Natural killer cell (primary cell): ENCODE measurements around the gene HORMAD1. TPM values are rescaled to one million over a fixed set of nuclear protein-coding genes. Genes with fewer than 3 reads are reported as not detected.
A peak's percentile ranks its signal among the peaks of the same experiment; 100 is the strongest.
"Not testable (repeated sequence)": the region's sequence is repeated elsewhere in the genome, so short reads cannot be mapped to it uniquely, and the experiment has no call there.

Experiments
- ATAC-seq, 3 donors: fragments of 150-1000 bp in 2 of 3; fragments of 200-7000 bp in 1 of 3; cut with Tn5 transposase; 1 replicate in 1 of 3; 2 replicates in 2 of 3; pipeline ENCODE4 v1.10.0; 2021; ENCODE audit warnings: mild to moderate bottlenecking in 2 of 3, moderate library complexity in 2 of 3
- DNase-seq, 2 donors: peaks; one replicate each; pipeline versions ENCODE4 v3.0.0 to v3.0.0-alpha.2; 2013 to 2021; ENCODE audit warnings: mixed read lengths in 1 of 2
- H3K27ac ChIP-seq: one replicate; pipeline ENCODE4 v1.5.1; 2013; ENCODE audit warnings: mild to moderate bottlenecking, low read length
- H3K27me3 ChIP-seq: one replicate; pipeline ENCODE4 v1.6.1; 2013; ENCODE audit warnings: low read length; ENCODE audit not compliant: control insufficient read depth, insufficient read depth
- H3K36me3 ChIP-seq: one replicate; pipeline ENCODE4 v1.6.1; 2013; ENCODE audit warnings: low read length; ENCODE audit not compliant: control insufficient read depth, insufficient read depth
- H3K4me1 ChIP-seq: one replicate; pipeline ENCODE4 v1.6.1; 2013; ENCODE audit warnings: low read length; ENCODE audit not compliant: control insufficient read depth, insufficient read depth
- H3K4me3 ChIP-seq: one replicate; pipeline ENCODE4 v1.5.1; 2013; ENCODE audit warnings: low read length
- H3K9me3 ChIP-seq: one replicate; pipeline ENCODE4 v1.6.1; 2013; ENCODE audit warnings: low read length; ENCODE audit not compliant: control insufficient read depth, insufficient read depth
- H3K27ac Mint-ChIP-seq, 2 donors: one replicate each; pipeline ENCODE4 v1.8.0; 2022; ENCODE audit warnings: mild to moderate bottlenecking in 2 of 2, mixed read lengths in 2 of 2, moderate library complexity in 1 of 2
- H3K27me3 Mint-ChIP-seq, 2 donors: one replicate each; pipeline ENCODE4 v1.8.0; 2022; ENCODE audit warnings: low read depth in 2 of 2, mixed read lengths in 2 of 2
- H3K36me3 Mint-ChIP-seq: one replicate; pipeline ENCODE4 v1.8.0; 2022; ENCODE audit warnings: mixed read lengths
- H3K4me1 Mint-ChIP-seq, 2 donors: one replicate each; pipeline ENCODE4 v1.8.0; 2022; ENCODE audit warnings: mixed read lengths in 2 of 2
- H3K4me3 Mint-ChIP-seq: one replicate; pipeline ENCODE4 v1.8.0; 2022; ENCODE audit warnings: mild to moderate bottlenecking, moderate library complexity, mixed read lengths
- H3K9me3 Mint-ChIP-seq, 2 donors: one replicate each; pipeline ENCODE4 v1.8.0; 2022; ENCODE audit warnings: mixed read lengths in 2 of 2
- WGBS: methylation state at CpG from one replicate; pipeline ENCODE4 v1.1.7; 2013; ENCODE audit warnings: missing lambda C conversion rate; ENCODE audit not compliant: insufficient coverage; 5-methylcytosine and 5-hydroxymethylcytosine counted together
- intact Hi-C: fragments of 100-400 bp; cut with micrococcal nuclease; formaldehyde crosslinking; loops from one replicate; pipeline ENCODE4 v1.14.2; 2022
- total RNA-seq, 4 donors: library from RNA; stranded (reverse); fragments of 120-200 nt in 1 of 4; gene quantifications; one replicate each; pipeline versions ENCODE4 v1.2.3 to v1.2.4, GENCODE V29; 2013 to 2022
- TF ChIP-seq, protein P1 (sequence below): fragments of 200-600 bp; IDR thresholded peaks from one replicate; pipeline ENCODE4 v1.8.0; 2022; ENCODE audit warnings: antibody characterized with exemption

HORMAD1 gene
- total RNA-seq, 3 donors from 2014 or later (not counting 1 experiment from before 2014, with no cell fraction given): 0.57 to 0.65 TPM; not detected in 1

DNA sequence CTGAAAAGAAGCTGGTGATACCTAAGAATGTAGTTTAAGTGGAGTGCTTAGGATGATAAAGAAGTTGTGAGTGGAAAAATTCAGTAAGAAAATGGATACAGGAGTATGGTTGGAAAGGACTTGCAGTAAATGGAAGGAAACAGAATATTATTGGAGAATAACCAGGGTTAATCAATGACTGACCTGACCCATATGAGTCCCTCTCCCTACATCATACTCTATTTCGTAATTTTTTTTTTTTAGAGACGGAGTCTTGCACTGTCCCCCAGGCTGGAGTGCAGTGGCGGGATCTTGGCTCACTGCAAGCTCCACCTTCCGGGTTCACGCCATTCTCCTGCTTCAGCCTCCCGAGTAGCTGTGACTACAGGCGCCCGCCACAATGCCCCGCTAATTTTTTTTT lies 57.9 kb downstream of the HORMAD1 start:
- H3K27ac Mint-ChIP-seq: peak overlapping the region in 1 of 2 donors; percentile 2
- H3K9me3 Mint-ChIP-seq: no peaks in the 10 kb centered on the region
- Histone ChIP-seq H3K27me3 (no peaks in the 10 kb centered on the region), H3K36me3 (peaks cover 18% of the 10 kb centered on the region), H3K9me3 (no peaks in the 10 kb centered on the region), H3K27ac (no peak overlapping the region), H3K4me3 (no peak overlapping the region), H3K4me1 (no peaks in the 10 kb centered on the region)
- peaks cover 10% of the 10 kb centered on the region for H3K36me3 Mint-ChIP-seq
- ATAC-seq (no peak), DNase-seq (no peak)
- H3K4me1 Mint-ChIP-seq: peaks cover 0 to 4% of the 10 kb centered on the region in 2 donors
- over 99% methylated on average over 9 of the region's 9 CpGs for WGBS
- intact Hi-C loops: no loop called here
- H3K27me3 Mint-ChIP-seq: no peaks in the 10 kb centered on the region
- H3K4me3 Mint-ChIP-seq: no peak overlapping the region
- TF ChIP-seq, protein P1, sequence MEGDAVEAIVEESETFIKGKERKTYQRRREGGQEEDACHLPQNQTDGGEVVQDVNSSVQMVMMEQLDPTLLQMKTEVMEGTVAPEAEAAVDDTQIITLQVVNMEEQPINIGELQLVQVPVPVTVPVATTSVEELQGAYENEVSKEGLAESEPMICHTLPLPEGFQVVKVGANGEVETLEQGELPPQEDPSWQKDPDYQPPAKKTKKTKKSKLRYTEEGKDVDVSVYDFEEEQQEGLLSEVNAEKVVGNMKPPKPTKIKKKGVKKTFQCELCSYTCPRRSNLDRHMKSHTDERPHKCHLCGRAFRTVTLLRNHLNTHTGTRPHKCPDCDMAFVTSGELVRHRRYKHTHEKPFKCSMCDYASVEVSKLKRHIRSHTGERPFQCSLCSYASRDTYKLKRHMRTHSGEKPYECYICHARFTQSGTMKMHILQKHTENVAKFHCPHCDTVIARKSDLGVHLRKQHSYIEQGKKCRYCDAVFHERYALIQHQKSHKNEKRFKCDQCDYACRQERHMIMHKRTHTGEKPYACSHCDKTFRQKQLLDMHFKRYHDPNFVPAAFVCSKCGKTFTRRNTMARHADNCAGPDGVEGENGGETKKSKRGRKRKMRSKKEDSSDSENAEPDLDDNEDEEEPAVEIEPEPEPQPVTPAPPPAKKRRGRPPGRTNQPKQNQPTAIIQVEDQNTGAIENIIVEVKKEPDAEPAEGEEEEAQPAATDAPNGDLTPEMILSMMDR: no peak

DNA sequence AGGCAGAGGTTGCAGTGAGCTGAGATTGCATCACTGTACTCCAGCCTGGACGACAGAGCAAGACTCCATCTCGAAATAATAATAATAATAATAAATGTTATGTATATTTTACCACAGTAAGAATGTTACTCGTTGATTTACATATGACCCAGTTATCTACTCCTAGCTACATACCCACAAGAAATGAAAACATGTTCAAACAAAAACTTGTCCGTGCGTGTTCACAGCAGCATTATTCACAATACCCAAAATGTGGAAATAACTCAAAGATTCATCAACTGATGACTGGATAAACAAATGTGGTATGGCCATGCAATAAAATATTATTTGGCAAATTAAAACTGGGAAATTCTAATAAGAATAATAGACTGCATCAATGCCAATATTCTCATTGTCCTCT lies 59.5 kb downstream of the HORMAD1 start:
- TF ChIP-seq, protein P1: no peak
- Mint-ChIP-seq H3K27ac (no peak overlapping the region), H3K4me1 (peaks cover 0 to 4% of the 10 kb centered on the region in 2 donors), H3K4me3 (no peak overlapping the region), H3K27me3 (no peaks in the 10 kb centered on the region), H3K9me3 (no peaks in the 10 kb centered on the region), H3K36me3 (peaks cover 10% of the 10 kb centered on the region)
- Histone ChIP-seq H3K4me3 (no peak overlapping the region), H3K4me1 (no peaks in the 10 kb centered on the region), H3K27ac (no peak overlapping the region), H3K9me3 (no peaks in the 10 kb centered on the region), H3K36me3 (peaks cover 18% of the 10 kb centered on the region), H3K27me3 (no peaks in the 10 kb centered on the region)
- intact Hi-C loops: no loop called here
- ATAC-seq (no peak), DNase-seq (no peak)
- 90% methylated on average over 3 of the region's 5 CpGs for WGBS

DNA sequence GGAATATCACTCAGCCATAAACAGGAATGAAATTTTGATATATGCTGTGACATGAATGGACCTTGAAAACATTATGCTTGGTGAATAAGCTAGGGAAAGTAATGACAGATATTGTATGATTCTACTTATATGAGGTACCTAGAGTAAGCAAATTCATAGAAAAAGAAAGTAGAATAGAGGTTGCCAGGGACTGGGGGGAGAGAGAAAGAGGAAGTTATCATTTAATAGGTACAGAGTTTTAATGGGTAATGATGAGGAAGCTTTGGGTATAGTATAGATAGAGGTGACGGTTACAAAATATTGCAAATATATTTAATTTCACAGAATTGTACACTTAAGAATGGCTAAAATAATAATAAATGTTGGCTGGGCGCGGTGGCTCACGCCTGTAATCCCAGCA lies 60.1 kb downstream of the HORMAD1 start:
- Mint-ChIP-seq H3K9me3 (no peaks in the 10 kb centered on the region), H3K27me3 (no peaks in the 10 kb centered on the region), H3K27ac (peak overlapping the region in 1 of 2 donors; percentile 12), H3K4me3 (no peak overlapping the region), H3K4me1 (peaks cover 0 to 1% of the 10 kb centered on the region in 2 donors), H3K36me3 (peaks cover 10% of the 10 kb centered on the region)
- Histone ChIP-seq H3K27me3 (no peaks in the 10 kb centered on the region), H3K4me1 (no peaks in the 10 kb centered on the region), H3K9me3 (no peaks in the 10 kb centered on the region), H3K36me3 (peaks cover 18% of the 10 kb centered on the region), H3K27ac (no peak overlapping the region), H3K4me3 (no peak overlapping the region)
- intact Hi-C loops: no loop called here
- ATAC-seq (no peak), DNase-seq (no peak)
- 100% methylated on average over 3 of the region's 4 CpGs for WGBS
- TF ChIP-seq, protein P1: no peak

DNA sequence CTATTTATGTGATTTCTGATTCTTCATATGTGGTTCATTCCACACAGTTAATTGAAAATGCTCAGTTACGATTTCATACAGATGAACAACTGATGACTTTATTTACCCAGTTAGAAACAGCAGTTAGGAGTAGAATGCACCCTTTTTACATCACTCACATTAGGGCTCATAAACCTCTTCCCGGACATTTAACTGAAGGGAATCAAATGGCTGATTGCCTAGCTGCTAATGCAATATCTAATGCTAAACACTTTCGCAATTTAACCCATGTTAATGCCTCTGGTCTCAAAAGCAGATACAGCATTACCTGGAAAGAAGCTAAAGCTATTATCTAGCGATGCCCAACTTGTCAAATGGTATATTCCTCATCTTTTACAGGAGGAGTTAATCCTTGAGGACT lies 63.6 kb downstream of the HORMAD1 start:
- H3K27me3 ChIP-seq, DNase-seq, H3K4me1 ChIP-seq, intact Hi-C loops, ATAC-seq, H3K27ac Mint-ChIP-seq, H3K27ac ChIP-seq, H3K4me3 Mint-ChIP-seq, H3K9me3 Mint-ChIP-seq, H3K36me3 Mint-ChIP-seq, H3K4me3 ChIP-seq, H3K9me3 ChIP-seq, H3K4me1 Mint-ChIP-seq, H3K27me3 Mint-ChIP-seq: not testable (repeated sequence)
- WGBS: 95% methylated on average over 4 of the region's 4 CpGs
- H3K36me3 ChIP-seq: peaks cover 20% of the 10 kb centered on the region

DNA sequence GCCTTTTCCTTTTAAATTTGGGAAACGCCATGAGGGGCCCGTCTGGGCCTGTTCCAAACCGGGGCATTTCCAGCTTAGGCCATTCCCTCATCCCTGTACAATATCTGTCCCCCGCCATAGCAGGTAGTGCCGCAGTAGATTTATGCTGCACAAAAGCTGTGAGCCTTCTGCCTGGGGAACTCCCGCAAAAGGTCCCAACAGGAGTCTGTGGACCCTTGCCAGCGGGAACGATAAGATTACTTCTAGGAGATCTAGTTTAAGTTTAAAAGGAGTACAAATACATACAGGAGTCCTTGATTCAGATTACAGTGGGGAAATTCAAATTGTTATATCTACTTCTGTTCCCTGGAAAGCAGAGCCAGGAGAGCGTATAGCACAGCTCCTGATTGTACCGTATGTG lies 66.1 kb downstream of the HORMAD1 start:
- H3K4me1 ChIP-seq, H3K36me3 ChIP-seq, DNase-seq, H3K9me3 ChIP-seq, ATAC-seq, intact Hi-C loops, H3K27me3 ChIP-seq, H3K4me3 ChIP-seq, H3K4me1 Mint-ChIP-seq, H3K4me3 Mint-ChIP-seq, H3K27ac Mint-ChIP-seq, H3K9me3 Mint-ChIP-seq, H3K27ac ChIP-seq, H3K36me3 Mint-ChIP-seq, H3K27me3 Mint-ChIP-seq: not testable (repeated sequence)
- WGBS: 97% methylated on average over 10 of the region's 10 CpGs
